DND-41 (cell line): Measurements from ENCODE around the gene ARHGEF4.

ENCODE experiments used
- ATAC-seq: fragments of 200-7000 bp; cut with Tn5 transposase; 3 replicates; pipeline ENCODE4 v1.9.1; 2021; ENCODE audit warnings: low read depth; ENCODE audit not compliant: insufficient read depth
- DNase-seq: peaks from one replicate; pipeline ENCODE4 v3.0.0-alpha.2; 2020
- H2AFZ ChIP-seq: 2 replicates; pipeline ENCODE4 v1.6.0; 2012; ENCODE audit warnings: low read depth, low read length
- H3K27ac ChIP-seq: 2 replicates; pipeline ENCODE4 v1.5.1; 2012; ENCODE audit warnings: low read length, inconsistent platforms
- H3K27me3 ChIP-seq: fragments of 200-600 bp; sonication (generic); 2 replicates; pipeline ENCODE4 v1.6.0; 2012; ENCODE audit warnings: low read length, mild to moderate bottlenecking, inconsistent platforms; ENCODE audit not compliant: insufficient read depth, poor library complexity
- H3K36me3 ChIP-seq: 2 replicates; pipeline ENCODE4 v1.5.1; 2012; ENCODE audit warnings: low read length, inconsistent platforms; ENCODE audit not compliant: insufficient read depth
- H3K4me1 ChIP-seq: 2 replicates; pipeline ENCODE4 v1.5.1; 2012; ENCODE audit warnings: mild to moderate bottlenecking, low read length; ENCODE audit not compliant: insufficient read depth
- H3K4me2 ChIP-seq: 2 replicates; pipeline ENCODE4 v1.6.0; 2012; ENCODE audit warnings: mild to moderate bottlenecking, moderate library complexity, low read length, inconsistent platforms; ENCODE audit not compliant: insufficient read depth
- H3K4me3 ChIP-seq, 2 experiments: fragments of 200-600 bp in 1 of 2; shearing (Covaris generic) in 1 of 2; 2 replicates each; pipeline ENCODE4 v1.5.1; 2012 to 2016; ENCODE audit warnings: inconsistent platforms in 2 of 2, low read length in 2 of 2, mild to moderate bottlenecking in 2 of 2, low read depth in 1 of 2, moderate library complexity in 1 of 2
- H3K79me2 ChIP-seq: 2 replicates; pipeline ENCODE4 v1.6.0; 2012; ENCODE audit warnings: low read length, inconsistent platforms; ENCODE audit not compliant: insufficient read depth
- H3K9ac ChIP-seq: 2 replicates; pipeline ENCODE4 v1.6.0; 2012; ENCODE audit warnings: low read depth, mild to moderate bottlenecking, inconsistent platforms, low read length, moderate library complexity
- H3K9me3 ChIP-seq: 2 replicates; pipeline ENCODE4 v1.5.1; 2012; ENCODE audit warnings: low read length, moderate library complexity, mild to moderate bottlenecking, inconsistent platforms; ENCODE audit not compliant: insufficient read depth, severe bottlenecking
- H4K20me1 ChIP-seq: 2 replicates; pipeline ENCODE4 v1.6.0; 2012; ENCODE audit warnings: low read length; ENCODE audit not compliant: insufficient read depth
- CTCF ChIP-seq: IDR thresholded peaks from 2 replicates; pipeline ENCODE4 v1.5.1; 2012; ENCODE audit warnings: borderline replicate concordance, low read length, moderate library complexity, mild to moderate bottlenecking; ENCODE audit not compliant: poor library complexity, severe bottlenecking; ENCODE audit errors: extremely low read depth
- EZH2 ChIP-seq: IDR thresholded peaks from 3 replicates; pipeline ENCODE4 v1.6.1; 2012; ENCODE audit warnings: borderline replicate concordance, low read depth, mild to moderate bottlenecking, moderate library complexity, low read length, inconsistent platforms; ENCODE audit not compliant: severe bottlenecking

Gene ARHGEF4

GRCh38 chr2:130894326-130894942 lies 57.7 kb downstream of the ARHGEF4 start:
- TF ChIP-seq CTCF (no peak), EZH2 (no peak)
- DNase-seq, result no peak
- no peak overlapping the region for H3K4me3 ChIP-seq
- no peak overlapping the region for H3K27ac ChIP-seq
- peaks cover 4% of the 10 kb centered on the region for H3K27me3 ChIP-seq
- H3K9me3 ChIP-seq, result no peaks in the 10 kb centered on the region
- no peaks in the 10 kb centered on the region for H3K36me3 ChIP-seq
- no peaks in the 10 kb centered on the region for H3K4me1 ChIP-seq
- H3K79me2 ChIP-seq, result no peaks in the 10 kb centered on the region
- ATAC-seq, result no peak
- H4K20me1 ChIP-seq, result no peaks in the 10 kb centered on the region
- no peak overlapping the region for H3K4me2 ChIP-seq
- no peak overlapping the region for H3K9ac ChIP-seq
- H2AFZ ChIP-seq, result no peak overlapping the region

GRCh38 chr2:130896813-130897212 lies 60.1 kb downstream of the ARHGEF4 start:
- Histone ChIP-seq H3K79me2 (no peaks in the 10 kb centered on the region), H2AFZ (no peak overlapping the region), H3K9ac (no peak overlapping the region), H4K20me1 (no peaks in the 10 kb centered on the region), H3K27me3 (no peaks in the 10 kb centered on the region), H3K27ac (no peak overlapping the region), H3K4me3 (no peak overlapping the region), H3K9me3 (no peaks in the 10 kb centered on the region), H3K4me2 (no peak overlapping the region), H3K36me3 (no peaks in the 10 kb centered on the region), H3K4me1 (no peaks in the 10 kb centered on the region)
- no peak for TF ChIP-seq EZH2
- no peak for TF ChIP-seq CTCF
- no peak for DNase-seq
- ATAC-seq, result no peak

GRCh38 chr2:130898553-130898952 lies 61.8 kb downstream of the ARHGEF4 start:
- Histone ChIP-seq H3K79me2 (no peaks in the 10 kb centered on the region), H3K36me3 (no peaks in the 10 kb centered on the region), H3K4me2 (no peak overlapping the region), H3K4me1 (no peaks in the 10 kb centered on the region), H3K9ac (no peak overlapping the region), H3K9me3 (no peaks in the 10 kb centered on the region), H3K27me3 (no peaks in the 10 kb centered on the region), H4K20me1 (no peaks in the 10 kb centered on the region), H3K27ac (no peak overlapping the region), H2AFZ (no peak overlapping the region), H3K4me3 (no peak overlapping the region)
- DNase-seq (no peak), ATAC-seq (no peak)
- no peak for TF ChIP-seq EZH2
- no peak for TF ChIP-seq CTCF

- Histone ChIP-seq H4K20me1 (no peaks in the 10 kb centered on the region), H2AFZ (no peak overlapping the region), H3K9ac (no peak overlapping the region), H3K27me3 (no peaks in the 10 kb centered on the region), H3K4me1 (no peaks in the 10 kb centered on the region), H3K36me3 (no peaks in the 10 kb centered on the region), H3K9me3 (no peaks in the 10 kb centered on the region), H3K4me3 (no peak overlapping the region), H3K4me2 (no peak overlapping the region), H3K79me2 (no peaks in the 10 kb centered on the region), H3K27ac (no peak overlapping the region)
- TF ChIP-seq CTCF (no peak), EZH2 (no peak)
- no peak for ATAC-seq
- DNase-seq, result no peak
These were observed 62.6 kb downstream of the ARHGEF4 start for GRCh38 chr2:130899306-130899705.
